Sigmoid colon (tissue), 7 donors: Measurements from ENCODE around the gene PLXNB1. TPM values are rescaled to one million over a fixed set of nuclear protein-coding genes. Genes with fewer than 3 reads are reported as not detected.

Experiments used
- DNase-seq: peaks from one replicate; pipeline ENCODE4 v3.0.0-alpha.2; 2019
- H3K27ac ChIP-seq, 4 donors: fragments of 200-600 bp; sonication (generic); one replicate each; pipeline ENCODE4 v1.5.1; 2016 to 2019; ENCODE audit warnings: mild to moderate bottlenecking in 1 of 4
- H3K27me3 ChIP-seq, 3 donors: fragments of 200-600 bp; sonication (generic); one replicate each; pipeline ENCODE4 v1.5.1; 2019; ENCODE audit warnings: mild to moderate bottlenecking in 1 of 3
- H3K36me3 ChIP-seq, 4 donors: fragments of 200-600 bp; sonication (generic); one replicate each; pipeline ENCODE4 v1.5.1; 2016 to 2019
- H3K4me1 ChIP-seq, 4 donors: fragments of 200-600 bp; sonication (generic); one replicate each; pipeline ENCODE4 v1.5.1; 2017 to 2019
- H3K4me3 ChIP-seq, 4 donors: fragments of 200-600 bp; sonication (generic); one replicate each; pipeline ENCODE4 v1.5.1; 2017 to 2019; ENCODE audit warnings: mild to moderate bottlenecking in 2 of 4, moderate library complexity in 1 of 4
- H3K9me3 ChIP-seq, 4 donors: fragments of 200-600 bp in 3 of 4; sonication (generic) in 3 of 4; one replicate each; pipeline versions ENCODE4 v1.5.1 to v1.6.1; 2013 to 2019
- CTCF ChIP-seq, 4 experiments: fragments of 450-650 bp in 3 of 4; fragments of 200-600 bp in 1 of 4; IDR thresholded peaks; one replicate each; pipeline ENCODE4 v1.5.1; 2016 to 2019; ENCODE audit warnings: antibody characterized with exemption in 4 of 4, mild to moderate bottlenecking in 3 of 4, moderate library complexity in 2 of 4
- EP300 ChIP-seq, 4 donors: sonication (generic); formaldehyde crosslinking; IDR thresholded peaks; one replicate each; pipeline ENCODE4 v1.6.1; 2017; ENCODE audit warnings: antibody characterized with exemption in 4 of 4
- POLR2A ChIP-seq, 2 donors: fragments of 450-650 bp; IDR thresholded peaks; one replicate each; pipeline ENCODE4 v1.6.1; 2016; ENCODE audit warnings: antibody characterized with exemption in 2 of 2, mild to moderate bottlenecking in 2 of 2, moderate library complexity in 2 of 2
- POLR2AphosphoS5 ChIP-seq, 4 donors: sonication (generic); formaldehyde crosslinking; IDR thresholded peaks; one replicate each; pipeline ENCODE4 v1.6.1; 2017; ENCODE audit warnings: antibody characterized with exemption in 4 of 4
- WGBS, 2 donors: extraction: QIAGEN DNeasy Blood & Tissue Kit; methylation state at CpG; one replicate each; pipeline ENCODE4 v1.1.7; 2013; 5-methylcytosine and 5-hydroxymethylcytosine counted together
- intact Hi-C: fragments of 100-400 bp; cut with DNase I; formaldehyde crosslinking; loops from one replicate; pipeline ENCODE4 v1.15.1; 2023
- polyA plus RNA-seq, 3 donors: library from polyadenylated mRNA; stranded (reverse); fragments of 200-250 nt; gene quantifications; one replicate each; pipeline ENCODE4 v1.2.3, GENCODE V29; 2013
- total RNA-seq, 4 donors: library from RNA; depleted of rRNA; stranded (reverse); fragments of >200 nt; gene quantifications; one replicate each; pipeline ENCODE4 v1.1.0, GENCODE V29; 2016
- donor health status: healthy with polysubstance abuse.
- donor health status: Bipolar disorder and iron deficiency.
- donor health status: healthy.

Gene PLXNB1
- total and polyA plus RNA-seq, 7 donors = 10.2 to 162 (median 65.7) TPM

- WGBS, 2 donors = 97% methylated on average over 3 of the region's 3 CpGs
- DNase-seq = no peak
- no peak overlapping the region for H3K27ac ChIP-seq
- intact Hi-C loops = no loop called here
- peaks cover 0 to 8% (median 7%) of the 10 kb centered on the region in 4 donors for H3K4me1 ChIP-seq
- no peak overlapping the region for H3K4me3 ChIP-seq
- H3K27me3 ChIP-seq = no peaks in the 10 kb centered on the region
- TF ChIP-seq EP300 (IDR thresholded peaks at IDR 0.05) (no peak), CTCF (IDR thresholded peaks at IDR 0.05) (no peak), POLR2AphosphoS5 (IDR thresholded peaks at IDR 0.05) (no peak), POLR2A (IDR thresholded peaks at IDR 0.05) (no peak)
- no peaks in the 10 kb centered on the region for H3K9me3 ChIP-seq
- peaks cover 14 to 58% (median 25%) of the 10 kb centered on the region in 4 donors for H3K36me3 ChIP-seq
These were observed 30.6 kb upstream of the PLXNB1 start for GRCh38 chr3:48460517-48460902.

- H3K36me3 ChIP-seq = peaks cover 14 to 64% (median 30%) of the 10 kb centered on the region in 4 donors
- no peak overlapping the region for H3K4me3 ChIP-seq
- TF ChIP-seq CTCF (IDR thresholded peaks at IDR 0.05) = no peak
- no peak for TF ChIP-seq POLR2A (IDR thresholded peaks at IDR 0.05)
- no peak for DNase-seq
- peaks cover 0 to 3% (median 2%) of the 10 kb centered on the region in 4 donors for H3K4me1 ChIP-seq
- H3K27me3 ChIP-seq = no peaks in the 10 kb centered on the region
- H3K27ac ChIP-seq = no peak overlapping the region
- no peaks in the 10 kb centered on the region for H3K9me3 ChIP-seq
- 90 to 92% methylated on average over 7 of the region's 7 CpGs for WGBS, 2 donors
- intact Hi-C loops = no loop called here
These were observed 30.1 kb upstream of the PLXNB1 start for GRCh38 chr3:48459773-48460516.

- H3K27ac ChIP-seq = no peak overlapping the region
- H3K9me3 ChIP-seq = no peaks in the 10 kb centered on the region
- TF ChIP-seq CTCF (IDR thresholded peaks at IDR 0.05) = no peak
- TF ChIP-seq POLR2AphosphoS5 (IDR thresholded peaks at IDR 0.05) = no peak
- no peak for TF ChIP-seq EP300 (IDR thresholded peaks at IDR 0.05)
- no peak for TF ChIP-seq POLR2A (IDR thresholded peaks at IDR 0.05)
- 96 to 97% methylated on average over 3 of the region's 3 CpGs for WGBS, 2 donors
- peaks cover 14 to 69% (median 34%) of the 10 kb centered on the region in 4 donors for H3K36me3 ChIP-seq
- no peak for DNase-seq
- H3K27me3 ChIP-seq = no peaks in the 10 kb centered on the region
- H3K4me1 ChIP-seq = no peaks in the 10 kb centered on the region
- H3K4me3 ChIP-seq = no peak overlapping the region
- intact Hi-C loops = no loop called here
These were observed 29.4 kb upstream of the PLXNB1 start for GRCh38 chr3:48459331-48459730.

- Histone ChIP-seq H3K36me3 (peaks cover 14 to 97% (median 38%) of the 10 kb centered on the region in 4 donors), H3K27me3 (no peaks in the 10 kb centered on the region), H3K4me3 (no peak overlapping the region), H3K4me1 (no peaks in the 10 kb centered on the region), H3K9me3 (no peaks in the 10 kb centered on the region), H3K27ac (no peak overlapping the region)
- DNase-seq = no peak
- whole genome bisulfite sequencing, 2 donors = 97 to 98% methylated on average over 1 of the region's 1 CpG
- intact Hi-C loops = no loop called here
- TF ChIP-seq CTCF (IDR thresholded peaks at IDR 0.05) (no peak), POLR2A (IDR thresholded peaks at IDR 0.05) (no peak), POLR2AphosphoS5 (IDR thresholded peaks at IDR 0.05) (no peak), EP300 (IDR thresholded peaks at IDR 0.05) (no peak)
These were observed 26.6 kb upstream of the PLXNB1 start for GRCh38 chr3:48456456-48456855.

- intact Hi-C loops = no loop called here
- peaks cover 0 to 12% (median 10%) of the 10 kb centered on the region in 4 donors for H3K4me1 ChIP-seq
- peaks cover 0 to 52% (median 13%) of the 10 kb centered on the region in 4 donors for H3K36me3 ChIP-seq
- 95 to 98% methylated on average over 1 of the region's 1 CpG for WGBS, 2 donors
- no peaks in the 10 kb centered on the region for H3K9me3 ChIP-seq
- TF ChIP-seq CTCF (IDR thresholded peaks at IDR 0.05) (no peak), POLR2A (IDR thresholded peaks at IDR 0.05) (no peak), EP300 (IDR thresholded peaks at IDR 0.05) (no peak), POLR2AphosphoS5 (IDR thresholded peaks at IDR 0.05) (no peak)
- no peak overlapping the region for H3K4me3 ChIP-seq
- no peaks in the 10 kb centered on the region for H3K27me3 ChIP-seq
- H3K27ac ChIP-seq = no peak overlapping the region
- DNase-seq = no peak
These were observed 21.4 kb upstream of the PLXNB1 start for GRCh38 chr3:48451270-48451669.
